ENCODE measurements around the gene NUAK2. TPM values are rescaled to one million over a fixed set of nuclear protein-coding genes. Genes with fewer than 3 reads are reported as not detected.

Gene NUAK2
- total RNA-seq, 1 donor from 2014 or later = 45.7 TPM

DNA sequence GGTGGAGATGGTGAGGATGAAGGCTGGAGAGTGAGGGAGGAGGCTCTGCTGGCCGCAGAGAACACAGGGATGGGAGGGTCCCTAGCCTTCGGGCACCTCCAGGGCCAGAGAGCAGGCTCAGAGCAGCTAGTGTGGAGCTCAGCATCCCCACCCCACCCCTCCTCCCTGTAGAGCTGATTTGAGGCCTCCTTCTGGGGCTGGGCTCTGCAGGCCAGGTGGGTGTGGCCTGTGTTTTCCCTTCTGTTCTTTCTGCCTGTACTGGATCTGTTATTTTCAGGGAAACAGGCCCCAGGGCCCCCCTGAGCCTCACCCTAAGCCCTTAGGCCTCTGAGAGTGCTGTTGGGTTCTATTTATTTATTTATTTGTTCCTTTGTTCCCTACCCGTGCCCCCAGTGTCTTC lies 49.0 kb downstream of the NUAK2 start:
- TF ChIP-seq, protein P1, sequence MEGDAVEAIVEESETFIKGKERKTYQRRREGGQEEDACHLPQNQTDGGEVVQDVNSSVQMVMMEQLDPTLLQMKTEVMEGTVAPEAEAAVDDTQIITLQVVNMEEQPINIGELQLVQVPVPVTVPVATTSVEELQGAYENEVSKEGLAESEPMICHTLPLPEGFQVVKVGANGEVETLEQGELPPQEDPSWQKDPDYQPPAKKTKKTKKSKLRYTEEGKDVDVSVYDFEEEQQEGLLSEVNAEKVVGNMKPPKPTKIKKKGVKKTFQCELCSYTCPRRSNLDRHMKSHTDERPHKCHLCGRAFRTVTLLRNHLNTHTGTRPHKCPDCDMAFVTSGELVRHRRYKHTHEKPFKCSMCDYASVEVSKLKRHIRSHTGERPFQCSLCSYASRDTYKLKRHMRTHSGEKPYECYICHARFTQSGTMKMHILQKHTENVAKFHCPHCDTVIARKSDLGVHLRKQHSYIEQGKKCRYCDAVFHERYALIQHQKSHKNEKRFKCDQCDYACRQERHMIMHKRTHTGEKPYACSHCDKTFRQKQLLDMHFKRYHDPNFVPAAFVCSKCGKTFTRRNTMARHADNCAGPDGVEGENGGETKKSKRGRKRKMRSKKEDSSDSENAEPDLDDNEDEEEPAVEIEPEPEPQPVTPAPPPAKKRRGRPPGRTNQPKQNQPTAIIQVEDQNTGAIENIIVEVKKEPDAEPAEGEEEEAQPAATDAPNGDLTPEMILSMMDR (conservative IDR thresholded peaks at IDR 0.05; ENCODE audit: low read depth, low read length) = no peak
- DNase-seq (ENCODE audit: low read depth) = no peak
- H3K4me3 ChIP-seq (ENCODE audit: low read depth, low read length) = no peak overlapping the region

DNA sequence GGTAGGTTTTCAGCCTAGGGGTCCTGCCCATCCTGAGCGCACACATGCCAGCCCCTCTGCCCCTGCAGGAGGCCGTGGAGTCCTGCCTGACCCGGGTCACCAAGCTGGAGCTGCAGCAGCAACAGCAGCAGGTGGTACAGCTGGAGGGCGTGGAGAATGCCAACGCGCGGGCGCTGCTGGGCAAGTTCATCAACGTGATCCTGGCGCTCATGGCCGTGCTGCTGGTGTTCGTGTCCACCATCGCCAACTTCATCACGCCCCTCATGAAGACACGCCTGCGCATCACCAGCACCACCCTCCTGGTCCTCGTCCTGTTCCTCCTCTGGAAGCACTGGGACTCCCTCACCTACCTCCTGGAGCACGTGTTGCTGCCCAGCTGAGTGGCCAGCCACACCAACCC lies 49.8 kb downstream of the NUAK2 start:
- TF ChIP-seq, protein P1 (conservative IDR thresholded peaks at IDR 0.05; ENCODE audit: low read depth, low read length) = no peak

DNA sequence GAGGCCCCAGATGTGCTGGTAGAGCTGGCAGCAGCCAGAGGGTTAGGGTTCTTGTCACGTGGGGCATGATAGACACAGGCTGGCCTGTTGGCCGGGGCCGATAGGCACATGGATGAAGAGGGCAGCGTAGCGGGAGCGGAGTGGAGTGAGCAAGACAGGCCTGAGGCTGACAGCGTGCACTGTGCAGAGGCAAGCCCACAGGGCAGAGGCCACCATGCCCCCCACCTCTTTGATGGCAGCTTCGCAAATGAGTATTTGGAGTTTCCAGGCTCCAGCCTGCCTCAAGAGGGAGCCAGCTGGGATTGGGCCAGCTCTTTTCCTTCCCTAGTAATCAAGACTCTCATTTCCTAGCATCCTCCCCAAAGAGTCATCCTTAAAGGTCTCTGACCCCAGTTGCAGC lies 50.3 kb downstream of the NUAK2 start:
- no peak for DNase-seq (ENCODE audit: low read depth)
- TF ChIP-seq, protein P1 (conservative IDR thresholded peaks at IDR 0.05; ENCODE audit: low read depth, low read length) = peak; percentile 29
- no peak overlapping the region for H3K4me3 ChIP-seq (ENCODE audit: low read depth, low read length)

More for the DNA sequence above, 49.8 kb downstream of the NUAK2 start:
- H3K4me3 ChIP-seq (ENCODE audit: low read depth, low read length) = no peak overlapping the region
- DNase-seq (ENCODE audit: low read depth) = no peak

DNA sequence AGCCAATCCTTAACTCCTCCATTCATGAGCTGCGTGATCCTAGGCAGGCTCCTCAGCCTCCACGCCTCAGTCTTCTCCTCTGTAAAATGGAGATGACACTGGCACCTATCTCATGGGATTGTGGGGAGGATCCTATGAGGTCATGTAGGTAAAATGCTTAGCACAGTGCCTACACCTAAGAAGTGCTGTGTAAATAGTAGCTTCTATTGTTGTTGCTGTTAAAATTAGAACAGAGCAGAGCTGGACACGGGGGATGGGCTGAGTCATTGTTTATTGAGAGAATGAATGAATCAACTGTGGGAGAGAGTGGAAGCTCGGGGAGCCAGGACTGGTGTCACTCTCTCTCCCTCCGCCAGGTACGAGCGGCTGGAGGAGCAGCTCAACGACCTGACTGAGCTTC lies 50.8 kb downstream of the NUAK2 start:
- TF ChIP-seq, protein P1 (conservative IDR thresholded peaks at IDR 0.05; ENCODE audit: low read depth, low read length) = no peak
- DNase-seq (ENCODE audit: low read depth) = no peak
- H3K4me3 ChIP-seq (ENCODE audit: low read depth, low read length) = no peak overlapping the region

DNA sequence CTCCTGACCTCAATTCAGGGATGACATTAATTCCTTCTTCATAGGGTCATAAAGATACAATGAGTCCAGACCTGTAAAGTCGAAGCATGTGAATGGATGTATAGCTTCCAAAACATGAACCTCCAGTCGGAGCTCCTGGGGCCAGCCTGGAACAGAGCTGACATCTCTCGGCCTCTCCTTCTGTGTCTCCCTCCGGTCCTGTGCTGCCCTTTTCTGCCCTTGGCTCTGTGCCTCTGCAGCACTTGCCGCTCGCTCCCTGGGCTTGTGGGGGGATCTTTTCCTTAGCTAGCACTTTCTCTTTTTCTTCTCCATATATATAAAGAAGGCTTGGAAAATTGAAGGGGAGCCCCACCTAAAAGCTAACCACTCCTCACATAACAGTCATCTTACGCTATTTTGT lies 51.3 kb downstream of the NUAK2 start:
- DNase-seq (ENCODE audit: low read depth) = no peak
- no peak overlapping the region for H3K4me3 ChIP-seq (ENCODE audit: low read depth, low read length)
- TF ChIP-seq, protein P1 (conservative IDR thresholded peaks at IDR 0.05; ENCODE audit: low read depth, low read length) = no peak

DNA sequence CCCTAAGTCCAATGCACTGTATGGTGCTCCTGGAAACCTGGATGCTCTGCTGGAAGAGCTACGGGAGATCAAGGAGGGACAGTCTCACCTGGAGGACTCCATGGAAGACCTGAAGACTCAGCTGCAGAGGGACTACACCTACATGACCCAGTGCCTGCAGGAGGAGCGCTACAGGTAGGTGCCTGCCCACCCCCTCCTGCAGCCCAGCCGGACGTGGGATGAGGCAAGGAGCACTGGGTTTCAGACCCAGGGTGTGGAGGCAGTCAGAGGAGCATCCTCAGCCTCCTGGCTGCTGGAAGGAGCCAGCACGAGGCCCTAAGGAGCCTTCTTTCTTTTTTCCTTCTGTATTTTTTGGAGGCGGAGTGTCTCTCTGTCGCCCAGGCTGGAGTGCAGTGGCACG lies 51.8 kb downstream of the NUAK2 start:
- H3K4me3 ChIP-seq (ENCODE audit: low read depth, low read length) = no peak overlapping the region
- no peak for DNase-seq (ENCODE audit: low read depth)
- TF ChIP-seq, protein P1 (conservative IDR thresholded peaks at IDR 0.05; ENCODE audit: low read depth, low read length) = no peak

DNA sequence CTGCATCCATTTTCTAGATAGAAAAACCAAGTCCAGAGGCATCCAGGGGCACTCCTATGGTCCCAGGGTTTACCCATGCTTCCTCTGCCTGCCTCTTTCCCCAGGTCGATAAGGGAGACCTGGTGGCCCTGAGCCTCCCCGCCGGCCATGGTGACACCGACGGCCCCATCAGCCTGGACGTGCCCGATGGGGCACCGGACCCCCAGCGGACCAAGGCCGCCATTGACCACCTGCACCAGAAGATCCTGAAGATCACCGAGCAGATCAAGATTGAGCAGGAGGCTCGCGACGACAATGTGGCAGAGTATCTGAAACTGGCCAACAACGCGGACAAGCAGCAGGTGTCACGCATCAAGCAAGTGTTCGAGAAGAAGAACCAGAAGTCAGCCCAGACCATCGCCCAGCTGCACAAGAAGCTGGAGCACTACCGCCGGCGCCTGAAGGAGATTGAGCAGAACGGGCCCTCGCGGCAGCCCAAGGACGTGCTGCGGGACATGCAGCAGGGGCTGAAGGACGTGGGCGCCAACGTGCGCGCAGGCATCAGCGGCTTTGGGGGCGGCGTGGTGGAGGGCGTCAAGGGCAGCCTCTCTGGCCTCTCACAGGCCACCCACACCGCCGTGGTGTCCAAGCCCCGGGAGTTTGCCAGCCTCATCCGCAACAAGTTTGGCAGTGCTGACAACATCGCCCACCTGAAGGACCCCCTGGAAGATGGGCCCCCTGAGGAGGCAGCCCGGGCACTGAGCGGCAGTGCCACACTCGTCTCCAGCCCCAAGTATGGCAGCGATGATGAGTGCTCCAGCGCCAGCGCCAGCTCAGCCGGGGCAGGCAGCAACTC lies 52.5 kb downstream of the NUAK2 start:
- DNase-seq (ENCODE audit: low read depth) = no peak
- H3K4me3 ChIP-seq (ENCODE audit: low read depth, low read length) = no peak overlapping the region
- TF ChIP-seq, protein P1 (conservative IDR thresholded peaks at IDR 0.05; ENCODE audit: low read depth, low read length) = no peak
